HCT116 (cell line): ENCODE measurements around the gene IFT25. TPM values are rescaled to one million over a fixed set of nuclear protein-coding genes. Genes with fewer than 3 reads are reported as not detected.

Experiments used
- ATAC-seq: fragments of 200-7000 bp; cut with Tn5 transposase; 2 replicates; pipeline ENCODE4 v1.9.1; 2020; ENCODE audit warnings: mild to moderate bottlenecking, moderate library complexity
- BruUV-seq: library from RNA; stranded (reverse); fragments of 400-500 nt; replicated peaks from 2 replicates; lab custom pipeline; 2021; lab: Mats Ljungman, UMichigan
- CTCF ChIA-PET: fragments of 300-600 bp; sonication (Branson Sonifier 250); formaldehyde crosslinking; loops from one replicate; lab custom pipeline; 2021; ENCODE audit warnings: antibody characterized with exemption; lab: Charles Lee
- POLR2A ChIA-PET: fragments of 300-600, 350-600 bp; sonication (Branson Sonifier 250); formaldehyde crosslinking; loops from one replicate; lab custom pipeline; 2021; ENCODE audit warnings: antibody characterized with exemption; lab: Charles Lee
- RAD21 ChIA-PET, 2 experiments: fragments of 300-600 bp; sonication (Branson Sonifier 250); formaldehyde crosslinking; loops; one replicate each; lab custom pipeline; 2023; ENCODE audit warnings: low total read pairs in 2 of 2; ENCODE audit not compliant: uncharacterized antibody in 2 of 2, unreplicated experiment in 2 of 2, low non-redundant PET in 1 of 2; lab: Charles Lee
- DNase-seq: peaks from one replicate; pipeline ENCODE4 v3.0.0-alpha.2; 2010; ENCODE audit warnings: low read depth, low spot score
- H2AFZ ChIP-seq: fragments of 200-600 bp; shearing (Covaris generic), sonication (generic); 2 replicates; pipeline ENCODE4 v1.6.1; 2017; ENCODE audit warnings: low read depth, mixed run types, mixed read lengths, antibody characterized with exemption, low read length; ENCODE audit not compliant: poor library complexity, severe bottlenecking
- H3K27ac ChIP-seq: 2 replicates; pipeline ENCODE4 v1.5.1; 2012; ENCODE audit warnings: low read depth, low read length
- H3K27me3 ChIP-seq: fragments of 200-600 bp; sonication (generic); 2 replicates; pipeline ENCODE4 v1.6.1; 2016; ENCODE audit warnings: mixed run types, low read length, mixed read lengths; ENCODE audit not compliant: insufficient read depth
- H3K36me3 ChIP-seq, 2 experiments: fragments of 200-500 bp in 1 of 2; fragments of 200-600 bp in 1 of 2; sonication (Bioruptor generic) in 1 of 2; sonication (generic) in 1 of 2; 2 replicates each; pipeline versions ENCODE4 v1.5.1 to v1.6.1; 2014 to 2016; ENCODE audit warnings: low read length in 2 of 2, inconsistent platforms in 1 of 2, mixed read lengths in 1 of 2, mixed run types in 1 of 2; ENCODE audit not compliant: insufficient read depth in 2 of 2, control insufficient read depth in 1 of 2
- H3K4me1 ChIP-seq, 2 experiments: fragments of 200-600 bp in 1 of 2; sonication (generic) in 1 of 2; 2 replicates each; pipeline versions ENCODE4 v1.5.1 to v1.6.1; 2012 to 2017; ENCODE audit warnings: low read length in 2 of 2, inconsistent platforms in 1 of 2, mild to moderate bottlenecking in 1 of 2, mixed read lengths in 1 of 2, mixed run types in 1 of 2, moderate library complexity in 1 of 2; ENCODE audit not compliant: insufficient read depth in 2 of 2, control insufficient read depth in 1 of 2
- H3K4me2 ChIP-seq: fragments of 200-600 bp; sonication (generic); 2 replicates; pipeline ENCODE4 v1.6.1; 2017; ENCODE audit warnings: mixed run types, low read length, mixed read lengths
- H3K4me3 ChIP-seq, 2 experiments: fragments of 200-600 bp in 1 of 2; sonication (generic) in 1 of 2; replicated peaks in 1 of 2; 2 replicates each; pipeline ENCODE4 v1.5.1; 2011 to 2016; ENCODE audit warnings: low read length in 2 of 2, control low read depth in 1 of 2, low read depth in 1 of 2, mild to moderate bottlenecking in 1 of 2, mixed read lengths in 1 of 2, mixed run types in 1 of 2
- H3K79me2 ChIP-seq: fragments of 200-600 bp; sonication (generic); 2 replicates; pipeline ENCODE4 v1.6.1; 2017; ENCODE audit warnings: mild to moderate bottlenecking, mixed run types, low read length, moderate library complexity, mixed read lengths; ENCODE audit not compliant: insufficient read depth
- H3K9ac ChIP-seq: fragments of 200-600 bp; sonication (generic); 2 replicates; pipeline ENCODE4 v1.6.1; 2016; ENCODE audit warnings: low read length, mixed read lengths
- H3K9me2 ChIP-seq: fragments of 200-600 bp; sonication (generic), shearing (Covaris generic); 2 replicates; pipeline ENCODE4 v1.6.1; 2017; ENCODE audit warnings: mixed run types, mild to moderate bottlenecking, moderate library complexity; ENCODE audit not compliant: insufficient read depth
- H3K9me3 ChIP-seq, 2 experiments: fragments of 200-500 bp in 1 of 2; fragments of 200-600 bp in 1 of 2; sonication (Bioruptor generic) in 1 of 2; sonication (generic) in 1 of 2; 2 replicates each; pipeline ENCODE4 v1.6.1; 2014 to 2017; ENCODE audit warnings: low read length in 2 of 2, mixed read lengths in 2 of 2, inconsistent platforms in 1 of 2, low read depth in 1 of 2, mild to moderate bottlenecking in 1 of 2, mixed run types in 1 of 2, moderate library complexity in 1 of 2; ENCODE audit not compliant: control insufficient read depth in 1 of 2, insufficient read depth in 1 of 2
- H4K20me1 ChIP-seq: fragments of 200-600 bp; sonication (generic), shearing (Covaris generic); 2 replicates; pipeline ENCODE4 v1.6.1; 2017; ENCODE audit warnings: mixed run types, mild to moderate bottlenecking, moderate library complexity; ENCODE audit not compliant: insufficient read depth
- ATF3 ChIP-seq: IDR thresholded peaks from 2 replicates; pipeline ENCODE4 v1.6.1; 2012
- CBX3 ChIP-seq: IDR thresholded peaks from 2 replicates; pipeline ENCODE4 v1.6.1; 2012; ENCODE audit warnings: low read depth
- CEBPB ChIP-seq: IDR thresholded peaks from 2 replicates; pipeline ENCODE4 v1.6.1; 2012; ENCODE audit warnings: low read depth
- EGR1 ChIP-seq: IDR thresholded peaks from 2 replicates; pipeline ENCODE4 v1.6.1; 2012; ENCODE audit warnings: low read depth
- EZH2 ChIP-seq: fragments of 200-600 bp; sonication (generic); IDR thresholded peaks from 2 replicates; pipeline ENCODE4 v1.6.1; 2017; ENCODE audit warnings: antibody characterized with exemption, mixed run types
- EZH2phosphoT487 ChIP-seq: fragments of 200-600 bp; IDR thresholded peaks from 2 replicates; pipeline ENCODE4 v1.6.1; 2018; ENCODE audit warnings: antibody characterized with exemption, borderline replicate concordance
- FOSL1 ChIP-seq: IDR thresholded peaks from 2 replicates; pipeline ENCODE4 v1.6.1; 2012; ENCODE audit warnings: low read depth
- JUND ChIP-seq: IDR thresholded peaks from 2 replicates; pipeline ENCODE4 v1.6.1; 2012
- MAX ChIP-seq: IDR thresholded peaks from 2 replicates; pipeline ENCODE4 v1.6.1; 2012
- POLR2A ChIP-seq: IDR thresholded peaks from 2 replicates; pipeline ENCODE4 v1.7.0; 2011; ENCODE audit warnings: borderline replicate concordance; ENCODE audit not compliant: insufficient read depth, insufficient read length; ENCODE audit errors: extremely low read depth
- POLR2AphosphoS5 ChIP-seq: IDR thresholded peaks from 2 replicates; pipeline ENCODE4 v1.6.1; 2011; ENCODE audit warnings: mild to moderate bottlenecking, low read depth, low read length, moderate library complexity
- RAD21 ChIP-seq: IDR thresholded peaks from 2 replicates; pipeline ENCODE4 v1.6.1; 2012; ENCODE audit warnings: low read depth, mild to moderate bottlenecking
- REST ChIP-seq: IDR thresholded peaks from 2 replicates; pipeline ENCODE4 v1.6.1; 2012; ENCODE audit warnings: low read depth
- TCF7L2 ChIP-seq: IDR thresholded peaks from 2 replicates; pipeline ENCODE4 v1.7.0; 2011; ENCODE audit warnings: borderline replicate concordance, inconsistent platforms; ENCODE audit not compliant: insufficient read depth, insufficient read length; ENCODE audit errors: extremely low read depth
- ZBTB33 ChIP-seq: IDR thresholded peaks from 2 replicates; pipeline ENCODE4 v1.6.1; 2011; ENCODE audit warnings: mild to moderate bottlenecking, low read length, moderate library complexity; ENCODE audit not compliant: insufficient replicate concordance; ENCODE audit errors: extremely low read depth
- ZFX ChIP-seq: fragments of 450-650 bp; IDR thresholded peaks from 2 replicates; pipeline ENCODE4 v1.6.1; 2017
- ZNF274 ChIP-seq: fragments of 200-500 bp; sonication (Bioruptor generic); IDR thresholded peaks from 2 replicates; pipeline ENCODE4 v1.6.1; 2014; ENCODE audit warnings: mild to moderate bottlenecking, low read depth, low read length, inconsistent platforms
- intact Hi-C: fragments of 100-400 bp; cut with micrococcal nuclease; formaldehyde crosslinking; loops from 2 replicates; pipeline ENCODE4 v1.10.0; 2022
- total RNA-seq: library from RNA; stranded (reverse); gene quantifications from one replicate; pipeline ENCODE4 v1.2.1, GENCODE V29; 2021; ENCODE audit not compliant: unreplicated experiment

The IFT25 gene
- total RNA-seq, 1 experiment from 2014 or later = 45.1 TPM

- no peaks in the 10 kb centered on the region for H4K20me1 ChIP-seq
- TSS peak; percentile 61 for BruUV-seq
- no peaks in the 10 kb centered on the region for H3K79me2 ChIP-seq
- DNase-seq (peak; percentile 74), ATAC-seq (peak; percentile 99)
- peaks cover 8 to 23% of the 10 kb centered on the region in 2 experiments for H3K4me1 ChIP-seq
- H2AFZ ChIP-seq = peak within 1 kb of the TSS; percentile 79
- ChIA-PET POLR2A (no interaction called here), CTCF (interaction anchor here (1.0 to 2.5 kb wide), 2 partner anchors 11 to 56 kb away, joined by 8 to 15 read pairs; partner anchors contain the start of genes IFT25 and LRRC42), RAD21 (interaction anchor here in 1 of 2 experiments (0.9 kb wide), 1 partner anchor 56 kb away, joined by 3 read pairs; the partner anchor contains the start of gene IFT25)
- H3K4me3 ChIP-seq = peak within 1 kb of the TSS; percentile 86 to 92
- H3K27me3 ChIP-seq = no peaks in the 10 kb centered on the region
- H3K27ac ChIP-seq = peak within 1 kb of the TSS; percentile 36
- no peaks in the 10 kb centered on the region for H3K36me3 ChIP-seq
- peak within 1 kb of the TSS; percentile 82 for H3K4me2 ChIP-seq
- H3K9ac ChIP-seq = peak within 1 kb of the TSS; percentile 64
- intact Hi-C loops = loop anchor here (2.0 kb wide), 1 partner anchor 57 kb away; the partner anchor contains the start of gene LRRC42
- H3K9me2 ChIP-seq = no peaks in the 10 kb centered on the region
- no peaks in the 10 kb centered on the region for H3K9me3 ChIP-seq
- TF ChIP-seq ZNF274 (no peak), ZBTB33 (no peak), EZH2phosphoT487 (no peak), FOSL1 (peak; percentile 2; the same call in 1 of the 2 replicates), TCF7L2 (no peak), RAD21 (no peak), ZFX (peak; percentile 40; the same call in 1 of the 2 replicates), POLR2A (no peak), EGR1 (no peak), POLR2AphosphoS5 (peak; percentile 67), REST (no peak), JUND (no peak), EZH2 (no peak), ATF3 (no peak), CBX3 (no peak; the same call in 1 of the 2 replicates), MAX (peak; percentile 95), CEBPB (0 out of 2 replicates have a peak, but pooled peaks have one; percentile 29)
Observed at GRCh38 chr1:53889304-53890298, 55.9 kb downstream of the IFT25 start, which contains the start of gene YIPF1. Gene YIPF1 (minus strand): TSS chr1:53889797. CDS start chr1:53888937, 860 bp downstream.
